CD4-positive, alpha-beta T cell treated with Interleukin-1 beta for 1 hour (primary cell): ENCODE results near the gene RBM23.
"Not testable (repeated sequence)": the region's sequence is repeated elsewhere in the genome, so short reads cannot be mapped to it uniquely, and the experiment has no call there.

Experiments used
- DNase-seq, 2 donors: peaks; one replicate each; pipeline ENCODE4 v3.0.0-alpha.2; 2020 to 2022

The RBM23 gene

GRCh38 chr14:22915886-22916521, 2.9 kb downstream of the RBM23 start:
- peak in 1 of 2 donors; percentile 34 for DNase-seq

DNA sequence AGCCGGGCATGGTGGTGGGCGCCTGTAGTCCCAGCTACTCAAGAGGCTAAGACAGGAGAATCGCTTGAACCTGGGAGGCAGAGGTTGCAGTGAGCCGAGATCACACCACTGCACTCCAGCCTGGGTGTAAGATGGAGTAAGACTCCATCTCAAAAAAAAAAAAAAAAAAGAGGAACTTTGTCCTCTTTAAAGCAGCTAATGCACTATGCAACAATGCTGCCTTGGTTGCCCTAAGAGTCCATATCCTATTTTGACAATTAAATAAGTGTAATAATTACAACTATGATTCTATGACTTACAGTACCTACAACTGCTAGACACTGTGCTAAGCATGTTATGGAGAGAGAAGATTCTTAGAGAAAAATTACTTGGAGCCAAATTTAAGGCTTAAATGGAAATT, 4.1 kb downstream of the RBM23 start:
- not testable (repeated sequence) for DNase-seq

DNA sequence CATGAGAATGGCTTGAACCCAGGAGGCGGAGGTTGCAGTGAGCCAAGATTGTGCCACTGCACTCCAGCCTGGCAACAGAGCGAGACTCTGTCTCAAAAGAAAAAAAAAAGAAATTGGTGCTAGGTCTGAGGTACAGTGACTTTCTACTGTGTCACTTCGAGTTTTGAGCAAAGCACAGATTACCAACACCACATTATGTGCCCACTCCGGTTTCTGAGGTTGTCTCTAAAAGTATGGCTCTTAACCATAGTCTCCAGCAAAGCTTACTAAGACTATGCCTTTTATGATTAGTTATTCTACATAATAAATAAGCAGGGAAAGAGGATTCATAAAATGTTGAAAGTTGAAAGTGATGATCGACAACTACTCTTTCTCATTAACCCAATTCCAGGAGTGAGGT, 8.0 kb downstream of the RBM23 start:
- DNase-seq = no peak

DNA sequence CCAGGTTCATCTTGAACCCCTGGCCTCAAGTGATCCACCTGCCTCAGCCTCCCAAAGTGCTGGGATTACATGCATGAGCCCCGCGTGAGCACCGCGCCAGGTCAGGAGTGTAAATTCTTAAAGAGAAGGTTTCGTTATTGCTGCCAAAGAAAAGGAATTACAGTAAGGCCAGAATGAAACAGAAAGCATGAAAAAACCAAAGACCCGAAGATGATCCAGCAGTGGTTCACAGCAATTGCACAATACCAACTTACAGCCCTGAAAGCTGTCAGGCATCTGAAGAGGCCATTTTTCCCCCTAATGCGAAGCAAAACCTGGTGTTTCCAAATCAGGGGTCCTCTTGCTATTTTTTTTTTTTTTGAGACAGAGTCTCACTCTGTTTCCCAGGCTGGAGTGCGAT, 10.3 kb downstream of the RBM23 start:
- DNase-seq = no peak

- DNase-seq = no peak
Observed at GRCh38 chr14:22907429-22907828, 11.5 kb downstream of the RBM23 start.

GRCh38 chr14:22906073-22906472, 12.9 kb downstream of the RBM23 start:
- no peak for DNase-seq

- no peak for DNase-seq
Observed at GRCh38 chr14:22905627-22906026, 13.3 kb downstream of the RBM23 start.

DNA sequence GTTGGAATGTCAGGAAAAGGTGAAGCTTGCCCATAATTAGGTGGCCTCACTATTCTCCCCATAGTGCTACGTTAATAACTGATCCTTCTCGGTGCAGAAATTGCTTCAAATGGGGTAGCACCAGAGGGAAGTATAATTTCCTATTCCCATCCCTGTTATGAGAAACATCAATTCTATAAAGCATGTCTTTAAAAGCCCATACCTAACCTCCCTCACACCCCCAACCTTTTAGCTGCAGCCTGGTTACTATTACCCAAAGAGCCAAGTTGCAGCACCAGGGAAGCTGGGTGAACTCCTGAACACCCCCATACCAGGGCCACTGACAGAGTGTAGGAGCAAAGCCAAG, 15.2 kb downstream of the RBM23 start:
- DNase-seq = no peak

DNA sequence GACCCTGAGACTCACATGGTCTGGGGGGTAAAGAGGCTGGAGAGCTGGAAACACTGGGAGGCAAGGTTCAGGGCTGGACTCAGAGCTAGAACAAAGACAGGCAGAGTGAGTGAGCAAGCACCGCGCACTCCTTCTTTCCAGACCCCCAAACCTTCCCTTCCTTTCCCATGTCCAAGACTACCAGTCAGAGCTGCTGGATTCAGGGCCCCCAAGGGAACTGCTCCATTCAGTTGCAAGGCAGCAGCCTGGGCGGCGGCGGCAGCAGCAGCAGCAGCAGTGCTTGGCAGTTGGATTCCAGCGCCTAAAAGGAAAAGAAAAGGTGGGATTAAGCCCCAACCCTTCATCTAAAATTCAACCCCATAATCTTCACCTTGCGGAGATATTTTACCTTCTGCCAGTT, 17.1 kb downstream of the RBM23 start:
- no peak for DNase-seq

- DNase-seq = peak; percentile 46 to 77
Observed at GRCh38 chr14:22900081-22900799, 18.7 kb downstream of the RBM23 start.

GRCh38 chr14:22898302-22899090, 20.5 kb downstream of the RBM23 start:
- no peak for DNase-seq

DNA sequence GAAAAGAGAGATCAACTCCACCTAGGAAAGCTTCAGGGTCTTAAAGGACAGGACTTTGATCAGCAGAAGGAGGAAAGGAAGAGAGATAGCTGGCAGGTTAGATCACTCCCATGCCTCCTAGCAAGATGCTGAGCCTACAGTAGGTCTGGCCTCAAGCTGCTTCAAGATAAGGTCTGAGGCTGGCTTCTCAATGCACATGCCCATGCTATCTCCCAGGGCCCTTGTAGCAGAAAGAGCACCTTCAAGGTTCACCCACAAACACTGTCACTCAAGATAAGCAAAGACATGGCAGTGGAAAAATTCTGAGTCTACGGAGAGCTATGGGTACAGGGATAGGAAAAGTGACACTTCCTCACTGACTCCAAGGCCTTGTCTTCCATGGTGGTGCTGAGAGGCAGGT, 21.6 kb downstream of the RBM23 start:
- DNase-seq = no peak

DNA sequence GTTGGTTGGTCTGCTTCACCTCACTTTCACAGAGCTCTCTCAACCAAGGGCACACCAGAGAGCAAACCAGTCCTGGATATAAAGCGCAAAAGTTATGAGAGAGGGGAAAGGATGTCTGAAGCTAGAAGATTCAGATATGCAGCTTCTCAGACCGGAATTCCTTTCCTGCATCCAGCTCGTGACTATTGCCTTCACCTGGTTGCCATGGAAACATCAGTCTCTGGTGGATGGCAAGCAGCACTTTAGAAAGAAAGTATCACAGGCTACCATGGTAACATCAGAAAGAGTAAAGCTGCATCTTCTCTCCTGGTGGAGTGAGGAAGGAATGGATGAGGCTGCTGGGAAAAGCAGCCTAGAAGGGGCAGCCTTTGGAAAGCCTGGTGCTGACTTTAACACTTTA, 22.2 kb downstream of the RBM23 start:
- DNase-seq = no peak

DNA sequence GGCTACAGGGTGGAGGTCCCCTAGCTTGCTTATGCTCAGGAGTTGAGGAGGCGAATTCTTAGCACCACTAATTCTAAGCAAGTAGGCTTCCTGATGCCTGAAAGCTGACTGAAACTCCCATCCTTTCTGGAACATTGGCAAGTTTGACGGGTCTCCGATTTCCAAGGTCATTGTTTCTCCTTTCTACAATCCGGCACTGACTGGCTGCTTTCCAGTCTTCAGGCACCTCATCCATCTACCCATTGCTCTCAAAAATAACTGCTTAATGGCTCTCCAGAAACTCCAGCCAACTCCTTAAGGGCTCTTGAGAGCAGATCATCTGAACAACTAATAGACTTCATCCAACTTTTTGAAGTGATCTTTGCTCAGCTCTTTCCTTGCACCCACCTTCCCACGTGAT, 22.6 kb downstream of the RBM23 start:
- DNase-seq = no peak

DNA sequence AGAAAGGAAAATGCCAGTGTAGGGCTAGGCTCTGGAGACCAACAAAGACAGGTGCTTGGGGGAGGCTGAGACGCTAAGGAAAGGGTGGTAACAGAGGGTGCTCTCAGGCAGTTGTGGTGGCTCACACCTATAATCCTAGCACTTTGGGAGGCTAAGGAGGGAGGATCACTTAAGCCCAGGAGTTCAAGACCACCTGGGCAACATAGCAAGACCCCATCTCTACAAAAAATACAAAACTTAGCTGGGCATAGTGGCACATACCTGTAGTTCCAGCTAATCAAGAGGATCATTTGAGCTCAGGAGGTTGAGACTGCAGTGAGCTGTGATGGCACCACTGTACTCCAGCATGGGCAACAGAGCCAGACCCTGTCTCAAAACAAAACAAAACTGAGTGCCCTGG, 23.5 kb downstream of the RBM23 start:
- no peak for DNase-seq

- no peak for DNase-seq
Observed at GRCh38 chr14:22893706-22894105, 25.2 kb downstream of the RBM23 start.

- no peak for DNase-seq
Observed at GRCh38 chr14:22892488-22892887, 26.5 kb downstream of the RBM23 start.

DNA sequence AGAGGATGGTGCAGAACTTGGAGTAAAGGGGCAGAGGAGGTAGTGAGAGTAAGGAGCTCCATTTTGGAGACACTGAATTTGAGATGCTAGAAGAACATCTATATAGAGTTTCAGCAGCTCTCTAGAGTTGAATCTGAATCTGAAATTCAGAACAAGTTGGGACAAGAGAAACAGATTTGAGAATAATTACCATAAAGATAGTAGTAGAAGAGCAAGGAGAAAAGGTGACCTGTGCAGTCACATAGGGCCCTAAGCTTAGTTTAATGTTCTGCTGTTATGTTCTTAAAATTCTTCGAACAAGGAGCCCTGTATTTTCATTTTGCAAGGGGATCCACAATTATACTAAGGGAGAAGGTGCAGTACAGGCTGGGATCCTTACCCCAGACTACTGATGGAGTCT, 28.5 kb downstream of the RBM23 start:
- DNase-seq = no peak

GRCh38 chr14:22888662-22889061, 30.3 kb downstream of the RBM23 start:
- DNase-seq = peak; percentile 24 to 53

DNA sequence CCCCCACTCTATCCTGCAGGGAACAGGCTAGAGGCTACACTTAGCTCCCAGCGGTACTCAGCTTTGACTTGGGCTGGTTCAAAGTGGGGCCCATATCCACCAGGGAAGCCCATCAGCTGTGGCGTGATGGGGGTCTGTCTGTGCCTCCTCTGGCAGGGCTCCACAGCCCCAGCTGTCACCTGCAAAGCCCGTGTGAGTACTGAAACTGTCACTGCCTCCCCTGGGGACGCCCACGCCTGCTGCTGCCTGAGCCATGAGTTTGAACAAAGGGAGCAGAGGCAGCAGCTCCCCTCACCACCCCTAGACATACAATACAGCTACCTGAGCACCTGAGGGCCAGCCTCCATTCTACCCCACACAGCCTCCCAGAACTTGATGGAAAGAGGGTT, 31.0 kb downstream of the RBM23 start:
- peak; percentile 22 to 66 for DNase-seq

DNA sequence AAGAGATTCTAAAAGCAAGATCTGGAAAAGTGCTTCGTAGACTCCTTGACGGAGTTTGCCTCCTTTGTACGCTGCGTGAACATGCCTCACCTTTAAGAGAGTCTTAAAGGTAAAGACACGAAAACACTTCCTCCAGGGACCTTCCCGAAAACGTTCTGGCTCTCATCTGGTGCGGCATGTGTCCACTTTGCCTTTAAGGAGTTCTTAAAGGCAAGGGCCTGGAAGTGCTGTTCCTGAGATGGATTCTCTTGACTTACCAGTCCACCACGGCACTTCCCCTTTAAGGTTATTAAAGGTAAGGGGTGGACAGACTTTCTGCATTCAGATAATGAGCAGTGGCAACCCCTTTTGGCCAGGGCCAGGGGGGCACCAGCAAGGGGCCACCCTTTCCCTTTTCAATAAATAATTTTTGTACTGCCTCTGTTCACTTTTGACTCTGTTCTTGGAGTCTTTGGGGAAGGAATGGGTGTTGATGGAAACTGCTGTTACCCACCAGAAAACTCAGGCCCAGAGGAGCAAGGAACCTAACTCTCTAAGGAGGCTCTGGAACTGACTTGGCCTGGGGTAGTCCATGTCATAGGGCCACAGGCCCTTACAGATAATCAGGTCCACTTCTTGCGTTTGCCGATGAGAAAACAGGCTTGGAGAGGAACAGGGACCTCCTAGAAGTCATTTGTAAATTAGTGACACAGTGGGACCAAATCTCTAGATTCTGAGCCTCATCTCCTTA, 31.5 kb downstream of the RBM23 start:
- peak; percentile 60 to 73 for DNase-seq

DNA sequence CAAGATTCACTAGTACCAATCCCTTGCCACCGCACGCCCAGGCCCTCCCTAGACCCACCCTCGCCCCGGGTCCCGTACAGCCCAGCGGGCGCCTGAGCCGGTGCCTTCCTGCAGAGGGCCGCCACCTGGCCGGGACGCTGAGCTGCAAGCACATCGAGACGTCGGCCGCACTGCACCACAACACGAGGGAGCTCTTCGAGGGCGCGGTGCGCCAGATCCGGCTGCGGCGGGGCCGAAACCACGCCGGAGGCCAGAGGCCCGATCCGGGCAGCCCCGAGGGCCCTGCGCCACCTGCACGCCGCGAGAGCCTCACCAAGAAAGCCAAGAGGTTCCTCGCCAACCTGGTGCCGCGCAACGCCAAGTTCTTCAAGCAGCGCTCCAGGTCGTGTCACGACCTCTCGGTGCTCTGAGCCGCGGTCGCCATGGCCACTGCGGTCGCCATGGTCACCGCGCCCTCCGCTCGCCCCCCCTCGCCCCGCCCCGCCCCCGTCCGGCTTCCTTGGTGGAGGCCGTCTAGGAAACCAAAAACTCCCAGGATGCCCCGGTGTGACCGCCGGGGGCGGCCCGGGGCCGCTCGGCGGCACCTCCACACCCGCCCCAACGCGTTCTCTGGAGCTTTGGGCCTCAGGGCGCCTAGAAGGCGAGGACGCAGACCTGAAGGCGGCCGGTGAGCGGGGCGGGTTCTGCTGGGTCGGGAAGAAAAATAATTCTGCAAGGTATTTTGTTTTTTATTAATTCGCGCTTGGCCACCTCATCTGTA, 32.3 kb downstream of the RBM23 start:
- DNase-seq = peak; percentile 81 to 85

DNA sequence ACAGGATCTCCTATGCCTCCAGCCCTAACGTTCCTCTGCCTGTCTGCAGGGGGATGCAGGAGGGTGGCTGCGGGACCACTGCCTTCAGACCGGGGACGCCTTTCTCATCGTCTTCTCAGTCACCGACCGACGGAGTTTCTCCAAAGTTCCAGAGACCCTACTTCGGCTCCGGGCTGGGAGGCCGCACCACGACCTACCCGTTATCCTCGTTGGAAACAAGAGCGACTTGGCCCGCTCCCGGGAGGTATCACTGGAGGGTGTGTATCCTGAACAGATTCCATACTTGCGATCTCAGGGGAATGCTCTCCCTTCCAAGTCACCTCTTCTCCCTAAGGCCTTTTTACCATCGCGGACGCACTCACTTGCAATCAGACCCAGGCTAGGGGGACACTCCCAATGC, 33.0 kb downstream of the RBM23 start:
- DNase-seq = no peak
